ENCODE measurements around the gene RSAD1.

- TF ChIP-seq CTCF (IDR thresholded peaks at IDR 0.05) = no peak
- TF ChIP-seq EZH2 (IDR thresholded peaks at IDR 0.05) = no peak
Measured at GRCh38 chr17:50507871-50508572, 29.4 kb downstream of the RSAD1 start, which contains the start of gene MYCBPAP.

Data from neural progenitor cell (in vitro differentiated cells).